Loucy (cell line): ENCODE measurements around the gene STAT5B.

ENCODE experiments used
- H2AFZ ChIP-seq: fragments of 200-600 bp; sonication (generic); 2 replicates; pipeline ENCODE4 v1.6.0; 2016; ENCODE audit warnings: antibody characterized with exemption, mild to moderate bottlenecking, low read length, moderate library complexity
- H3F3A ChIP-seq: fragments of 200-600 bp; 2 replicates; pipeline ENCODE4 v1.6.0; 2016; ENCODE audit warnings: antibody characterized with exemption, low read depth, mild to moderate bottlenecking
- H3K27me3 ChIP-seq: fragments of 200-600 bp; sonication (generic); 2 replicates; pipeline ENCODE4 v1.6.1; 2014; ENCODE audit warnings: low read length, mild to moderate bottlenecking; ENCODE audit not compliant: insufficient read depth, poor library complexity, severe bottlenecking
- H3K36me3 ChIP-seq: fragments of 200-600 bp; sonication (generic); 2 replicates; pipeline ENCODE4 v1.6.1; 2016; ENCODE audit warnings: low read length; ENCODE audit not compliant: insufficient read depth
- H3K4me1 ChIP-seq: fragments of 200-600 bp; sonication (generic); 2 replicates; pipeline ENCODE4 v1.5.1; 2014; ENCODE audit warnings: low read length, mild to moderate bottlenecking; ENCODE audit not compliant: insufficient read depth, poor library complexity, severe bottlenecking
- H3K4me2 ChIP-seq: fragments of 200-600 bp; sonication (generic); 2 replicates; pipeline ENCODE4 v1.6.0; 2014; ENCODE audit warnings: antibody characterized with exemption, low read length, low read depth, mild to moderate bottlenecking; ENCODE audit not compliant: poor library complexity, severe bottlenecking
- H3K4me3 ChIP-seq: fragments of 200-600 bp; sonication (generic); 2 replicates; pipeline ENCODE4 v1.5.1; 2014; ENCODE audit warnings: low read length, mild to moderate bottlenecking, mixed read lengths; ENCODE audit not compliant: poor library complexity, severe bottlenecking
- H3K79me2 ChIP-seq: fragments of 200-600 bp; sonication (generic); 2 replicates; pipeline ENCODE4 v1.6.1; 2014; ENCODE audit warnings: low read length; ENCODE audit not compliant: insufficient read depth
- H3K9ac ChIP-seq: fragments of 200-600 bp; sonication (generic); 2 replicates; pipeline ENCODE4 v1.6.0; 2014; ENCODE audit warnings: mild to moderate bottlenecking, low read depth, low read length, moderate library complexity; ENCODE audit not compliant: poor library complexity, severe bottlenecking
- H3K9me2 ChIP-seq: fragments of 200-600 bp; sonication (generic); replicated peaks from 2 replicates; pipeline ENCODE4 v1.6.1; 2016; ENCODE audit warnings: low read depth, low read length, mixed read lengths
- H3K9me3 ChIP-seq: fragments of 200-600 bp; sonication (generic); 2 replicates; pipeline ENCODE4 v1.6.1; 2014; ENCODE audit warnings: mild to moderate bottlenecking, antibody characterized with exemption, low read length, low read depth; ENCODE audit not compliant: insufficient read depth
- H4K20me1 ChIP-seq: fragments of 200-600 bp; sonication (generic); 2 replicates; pipeline ENCODE4 v1.6.0; 2014; ENCODE audit warnings: antibody characterized with exemption, low read length, mild to moderate bottlenecking; ENCODE audit not compliant: insufficient read depth, poor library complexity, severe bottlenecking
- EZH2phosphoT487 ChIP-seq: fragments of 200-600 bp; IDR thresholded peaks from 2 replicates; pipeline ENCODE4 v1.6.1; 2018; ENCODE audit warnings: antibody characterized with exemption, mild to moderate bottlenecking, moderate library complexity, borderline replicate concordance
- TF ChIP-seq, protein P1 (sequence below): fragments of 200-600 bp; sonication (generic); conservative IDR thresholded peaks from 2 replicates; pipeline ENCODE4 v1.5.1; 2014; ENCODE audit warnings: mild to moderate bottlenecking, antibody characterized with exemption, low read length

The STAT5B gene

DNA sequence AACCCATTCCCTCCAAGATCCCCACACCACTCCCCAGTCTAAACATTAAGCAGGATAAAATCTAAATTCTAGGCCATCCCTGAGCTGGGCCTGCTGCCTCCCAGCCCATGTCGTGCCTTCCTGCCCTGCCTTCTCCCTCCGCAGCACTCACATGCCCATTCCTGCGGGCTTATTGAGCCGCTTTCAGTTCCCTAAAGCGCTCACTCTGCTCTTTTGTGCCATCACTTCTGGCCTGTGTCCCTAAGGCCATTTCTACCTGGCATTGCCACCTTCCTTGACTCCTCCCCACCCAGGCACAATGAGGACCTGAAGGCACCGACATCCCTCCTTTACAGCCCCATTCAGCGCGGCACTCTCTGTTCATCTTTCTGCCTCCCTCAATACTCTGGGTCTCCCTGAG lies 108.4 kb downstream of the STAT5B start:
- Histone ChIP-seq H3K79me2 (no peaks in the 10 kb centered on the region), H3K27me3 (no peaks in the 10 kb centered on the region), H3K4me1 (no peaks in the 10 kb centered on the region), H2AFZ (no peak overlapping the region), H4K20me1 (no peaks in the 10 kb centered on the region), H3F3A (no peaks in the 10 kb centered on the region), H3K9ac (no peak overlapping the region), H3K4me2 (no peak overlapping the region), H3K9me3 (no peaks in the 10 kb centered on the region), H3K36me3 (no peaks in the 10 kb centered on the region), H3K4me3 (no peak overlapping the region), H3K9me2 (no peaks in the 10 kb centered on the region)
- TF ChIP-seq, protein P1, sequence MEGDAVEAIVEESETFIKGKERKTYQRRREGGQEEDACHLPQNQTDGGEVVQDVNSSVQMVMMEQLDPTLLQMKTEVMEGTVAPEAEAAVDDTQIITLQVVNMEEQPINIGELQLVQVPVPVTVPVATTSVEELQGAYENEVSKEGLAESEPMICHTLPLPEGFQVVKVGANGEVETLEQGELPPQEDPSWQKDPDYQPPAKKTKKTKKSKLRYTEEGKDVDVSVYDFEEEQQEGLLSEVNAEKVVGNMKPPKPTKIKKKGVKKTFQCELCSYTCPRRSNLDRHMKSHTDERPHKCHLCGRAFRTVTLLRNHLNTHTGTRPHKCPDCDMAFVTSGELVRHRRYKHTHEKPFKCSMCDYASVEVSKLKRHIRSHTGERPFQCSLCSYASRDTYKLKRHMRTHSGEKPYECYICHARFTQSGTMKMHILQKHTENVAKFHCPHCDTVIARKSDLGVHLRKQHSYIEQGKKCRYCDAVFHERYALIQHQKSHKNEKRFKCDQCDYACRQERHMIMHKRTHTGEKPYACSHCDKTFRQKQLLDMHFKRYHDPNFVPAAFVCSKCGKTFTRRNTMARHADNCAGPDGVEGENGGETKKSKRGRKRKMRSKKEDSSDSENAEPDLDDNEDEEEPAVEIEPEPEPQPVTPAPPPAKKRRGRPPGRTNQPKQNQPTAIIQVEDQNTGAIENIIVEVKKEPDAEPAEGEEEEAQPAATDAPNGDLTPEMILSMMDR: no peak
- TF ChIP-seq EZH2phosphoT487: no peak

DNA sequence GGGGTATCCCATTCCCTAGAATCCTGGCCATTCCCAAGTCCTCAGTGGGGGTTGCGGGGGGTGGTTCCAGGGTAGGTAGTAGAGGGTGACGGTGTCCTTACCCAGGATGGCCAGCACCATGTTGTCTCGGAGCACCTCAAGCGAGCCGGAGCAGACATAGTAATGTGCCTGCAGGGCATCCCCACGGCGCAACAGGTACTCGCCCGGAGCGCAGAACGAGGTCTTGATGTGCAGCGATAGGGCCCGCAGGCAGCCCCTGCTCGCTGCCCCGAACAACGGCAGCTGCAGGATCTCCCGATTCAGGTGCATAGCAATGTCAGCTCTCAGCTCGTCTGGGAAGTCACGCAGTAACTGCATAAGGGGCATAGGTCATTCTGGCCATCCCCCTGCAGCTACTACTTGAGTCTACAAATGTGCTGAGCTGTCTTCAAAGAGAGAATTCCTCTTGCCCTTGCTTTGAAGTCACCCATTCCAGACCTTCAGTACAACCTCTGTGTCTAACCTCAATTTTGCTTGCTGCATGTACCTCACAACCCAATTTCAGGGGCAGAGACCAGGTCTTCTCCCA lies 109.9 kb downstream of the STAT5B start:
- H4K20me1 ChIP-seq: no peaks in the 10 kb centered on the region
- no peak overlapping the region for H3K4me2 ChIP-seq
- no peaks in the 10 kb centered on the region for H3K9me2 ChIP-seq
- H3F3A ChIP-seq: no peaks in the 10 kb centered on the region
- no peaks in the 10 kb centered on the region for H3K27me3 ChIP-seq
- TF ChIP-seq, protein P1: no peak
- no peak for TF ChIP-seq EZH2phosphoT487
- no peak overlapping the region for H2AFZ ChIP-seq
- no peak overlapping the region for H3K9ac ChIP-seq
- no peak overlapping the region for H3K4me3 ChIP-seq
- H3K4me1 ChIP-seq: no peaks in the 10 kb centered on the region
- no peaks in the 10 kb centered on the region for H3K9me3 ChIP-seq
- H3K79me2 ChIP-seq: no peaks in the 10 kb centered on the region
- H3K36me3 ChIP-seq: no peaks in the 10 kb centered on the region

GRCh38 chr17:42165751-42166150 lies 110.4 kb downstream of the STAT5B start:
- no peak overlapping the region for H3K4me3 ChIP-seq
- no peaks in the 10 kb centered on the region for H3K79me2 ChIP-seq
- no peak overlapping the region for H3K9ac ChIP-seq
- H3K36me3 ChIP-seq: no peaks in the 10 kb centered on the region
- TF ChIP-seq, protein P1: no peak
- TF ChIP-seq EZH2phosphoT487: no peak
- H3K9me3 ChIP-seq: no peaks in the 10 kb centered on the region
- H3K9me2 ChIP-seq: no peaks in the 10 kb centered on the region
- H3K4me2 ChIP-seq: no peak overlapping the region
- H3K27me3 ChIP-seq: no peaks in the 10 kb centered on the region
- H2AFZ ChIP-seq: no peak overlapping the region
- H3F3A ChIP-seq: no peaks in the 10 kb centered on the region
- H4K20me1 ChIP-seq: no peaks in the 10 kb centered on the region
- no peaks in the 10 kb centered on the region for H3K4me1 ChIP-seq
